RPMI7951 (cell line): ENCODE data around the gene COL16A1. TPM values are rescaled to one million over a fixed set of nuclear protein-coding genes. Genes with fewer than 3 reads are reported as not detected.

Source experiments
- DNase-seq: peaks from one replicate; pipeline ENCODE4 v3.0.0-alpha.2; 2012; ENCODE audit warnings: low read depth
- total RNA-seq: library from RNA; depleted of rRNA; stranded (reverse); fragments of >200 nt; shearing (Covaris generic); gene quantifications from 2 replicates; pipeline ENCODE4 v1.2.3, GENCODE V29; 2014

The COL16A1 gene
- total RNA-seq, 1 experiment from 2014 or later, result 7.1 TPM

- DNase-seq, result no peak
Observed at GRCh38 chr1:31687601-31688000, 16.2 kb downstream of the COL16A1 start.

- no peak for DNase-seq
Observed at GRCh38 chr1:31685795-31686194, 18.0 kb downstream of the COL16A1 start.

GRCh38 chr1:31683997-31684396, 19.8 kb downstream of the COL16A1 start:
- DNase-seq, result no peak

GRCh38 chr1:31681415-31681814, 22.4 kb downstream of the COL16A1 start:
- DNase-seq, result no peak

GRCh38 chr1:31679676-31680230, 24.1 kb downstream of the COL16A1 start:
- DNase-seq, result no peak

- no peak for DNase-seq
Observed at GRCh38 chr1:31679091-31679490, 24.7 kb downstream of the COL16A1 start.

GRCh38 chr1:31678681-31679080, 25.1 kb downstream of the COL16A1 start:
- no peak for DNase-seq

GRCh38 chr1:31677949-31678348, 25.9 kb downstream of the COL16A1 start:
- no peak for DNase-seq

- DNase-seq, result no peak
Observed at GRCh38 chr1:31677401-31677800, 26.4 kb downstream of the COL16A1 start.

GRCh38 chr1:31675756-31676155, 28.1 kb downstream of the COL16A1 start:
- DNase-seq, result no peak

- DNase-seq, result no peak
Observed at GRCh38 chr1:31675161-31675560, 28.7 kb downstream of the COL16A1 start.

GRCh38 chr1:31674626-31675025, 29.2 kb downstream of the COL16A1 start:
- DNase-seq, result peak; percentile 89

- DNase-seq, result no peak
Observed at GRCh38 chr1:31673433-31673832, 30.4 kb downstream of the COL16A1 start.

GRCh38 chr1:31672986-31673385, 30.8 kb downstream of the COL16A1 start:
- DNase-seq, result no peak

- DNase-seq, result no peak
Observed at GRCh38 chr1:31671561-31672201, 32.1 kb downstream of the COL16A1 start.

- DNase-seq, result no peak
Observed at GRCh38 chr1:31671147-31671546, 32.7 kb downstream of the COL16A1 start.

- no peak for DNase-seq
Observed at GRCh38 chr1:31670593-31670964, 33.2 kb downstream of the COL16A1 start.

- peak; percentile 63 for DNase-seq
Observed at GRCh38 chr1:31669786-31670592, 33.8 kb downstream of the COL16A1 start.

- DNase-seq, result no peak
Observed at GRCh38 chr1:31669433-31669785, 34.4 kb downstream of the COL16A1 start.

- DNase-seq, result no peak
Observed at GRCh38 chr1:31668303-31668883, 35.4 kb downstream of the COL16A1 start.

GRCh38 chr1:31667065-31667785, 36.6 kb downstream of the COL16A1 start:
- no peak for DNase-seq
